Measurements from ENCODE around the gene RAI1.
"Not testable (repeated sequence)": the region's sequence is repeated elsewhere in the genome, so short reads cannot be mapped to it uniquely, and the experiment has no call there.

RAI1 gene

DNA sequence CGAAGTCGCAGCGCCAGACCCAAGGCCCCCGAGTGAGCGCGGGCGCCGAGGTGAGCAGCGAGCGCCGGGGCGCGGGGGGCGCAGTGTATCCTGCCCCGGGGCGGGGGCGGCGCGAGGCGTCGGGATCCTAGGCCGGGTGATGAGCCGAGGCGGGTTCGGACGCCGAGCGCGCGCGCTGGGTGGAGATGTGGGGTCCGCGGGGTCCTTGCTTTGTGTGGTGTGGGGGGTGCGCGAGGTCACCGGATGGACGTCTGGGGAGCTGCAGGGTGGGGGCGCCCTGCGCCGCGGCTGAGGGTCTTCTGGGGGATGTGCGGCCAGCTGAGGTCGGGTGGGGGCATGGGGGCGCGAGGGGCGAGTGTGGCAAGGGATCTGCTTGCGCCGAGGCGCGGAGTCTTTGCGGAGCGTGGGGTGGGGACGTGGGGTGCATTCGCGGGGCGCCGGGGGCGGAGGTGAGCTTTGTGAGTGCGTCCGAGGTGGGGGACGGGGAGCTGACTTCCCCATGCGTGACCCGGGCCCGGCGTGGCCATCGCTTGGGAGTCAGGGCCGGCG is 560 bp downstream of the RAI1 start:
- DNase-seq (ENCODE audit: low read depth) = no peak

- peak; percentile 47 for DNase-seq (ENCODE audit: low read depth)
These were observed 1.1 kb downstream of the RAI1 start for GRCh38 chr17:17682293-17682736.

- peak; percentile 92 for DNase-seq (ENCODE audit: low read depth)
These were observed 1.8 kb downstream of the RAI1 start for GRCh38 chr17:17682737-17683680.

GRCh38 chr17:17683710-17684365 is 2.6 kb downstream of the RAI1 start:
- peak; percentile 56 for DNase-seq (ENCODE audit: low read depth)

DNA sequence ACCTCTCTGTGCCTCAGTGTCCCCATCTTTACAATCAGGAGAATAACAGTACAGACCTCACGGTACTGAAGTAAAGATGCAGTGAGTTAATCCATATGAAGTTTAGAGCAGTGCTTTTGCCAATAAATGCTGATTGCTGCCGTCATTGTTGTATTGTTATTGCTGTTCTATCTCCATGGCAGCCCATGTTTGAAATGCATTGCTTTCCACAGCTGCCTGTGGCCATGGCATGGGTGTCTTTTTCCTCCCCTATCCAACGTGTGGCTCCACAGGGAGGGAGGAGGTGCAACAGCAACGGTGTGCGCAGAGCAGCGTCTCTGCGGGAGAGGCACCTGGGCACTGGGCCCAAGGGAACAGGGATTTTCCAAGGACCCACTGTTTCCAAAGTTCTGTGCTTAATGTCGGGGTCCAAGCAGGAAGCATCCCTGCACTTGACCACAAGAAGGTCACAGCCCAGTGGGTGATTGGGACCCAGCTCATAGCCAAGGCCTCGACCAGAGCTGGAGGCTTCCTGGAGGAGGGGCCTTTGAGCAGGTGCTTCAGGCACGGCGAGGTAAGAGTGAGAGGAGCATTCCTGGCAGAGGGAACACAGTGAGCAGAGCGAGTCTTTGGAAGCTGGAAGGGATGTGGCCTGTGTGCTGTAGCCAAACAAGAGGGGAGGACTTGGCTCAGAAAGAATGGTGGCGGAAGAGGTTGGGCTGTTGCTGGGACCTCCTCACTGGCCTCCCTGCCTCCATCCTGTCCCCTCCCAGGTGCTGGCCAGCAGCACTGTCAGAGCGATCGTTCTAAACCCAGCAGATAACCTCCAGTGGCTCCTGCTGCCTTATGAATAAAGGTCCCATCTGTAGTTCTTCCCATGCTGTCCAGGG is 3.9 kb downstream of the RAI1 start:
- no peak for DNase-seq (ENCODE audit: low read depth)

DNA sequence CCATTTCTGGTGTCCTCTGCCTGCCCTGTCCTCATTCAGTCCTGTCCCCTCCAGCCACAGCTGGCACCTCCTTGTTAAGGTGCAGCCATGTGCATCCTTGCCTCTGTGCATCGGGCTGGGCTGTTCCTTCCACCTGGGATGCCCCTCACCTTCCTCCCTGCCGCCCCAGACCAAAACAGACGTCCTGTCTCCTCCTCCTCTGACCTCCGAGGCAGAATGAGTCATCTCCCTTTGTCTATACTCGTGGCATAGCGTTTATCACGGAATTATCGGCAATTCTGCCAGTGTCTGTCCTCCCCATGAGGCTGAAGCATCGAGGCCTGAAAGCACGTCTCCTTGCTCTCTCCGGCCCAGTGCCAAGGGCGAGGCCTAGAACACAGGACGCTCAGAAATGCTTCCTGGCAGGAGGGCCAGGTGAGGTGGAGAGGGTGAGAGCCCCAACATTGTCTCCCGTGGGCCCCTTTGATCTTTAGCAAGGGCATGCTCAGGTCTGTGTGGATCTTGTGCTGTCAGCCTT is 4.6 kb downstream of the RAI1 start:
- peak; percentile 72 for DNase-seq (ENCODE audit: low read depth)

- DNase-seq (ENCODE audit: low read depth) = no peak
These were observed 8.1 kb downstream of the RAI1 start for GRCh38 chr17:17689312-17689711.

DNA sequence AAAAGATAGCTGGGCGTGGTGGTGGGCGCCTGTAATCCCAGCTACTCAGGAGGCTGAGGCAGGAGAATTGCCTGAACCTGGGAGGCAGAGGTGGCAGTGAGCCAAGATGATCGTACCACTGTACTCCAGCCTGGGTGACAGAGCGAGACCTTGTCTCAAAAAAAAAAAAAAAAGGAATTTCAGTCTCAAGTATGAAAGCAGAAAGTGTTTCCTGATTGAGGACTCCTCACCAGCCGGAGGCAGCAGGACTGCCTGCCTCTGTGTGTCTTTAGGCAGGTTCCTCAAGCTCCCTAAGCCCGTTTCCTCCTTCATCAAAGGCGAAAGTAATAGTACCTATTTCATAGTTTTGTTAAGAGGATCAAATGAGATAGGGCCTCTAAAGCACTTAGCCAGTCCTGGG is 9.0 kb downstream of the RAI1 start:
- not testable (repeated sequence) for DNase-seq (ENCODE audit: low read depth)

GRCh38 chr17:17691468-17692263 is 10.4 kb downstream of the RAI1 start:
- DNase-seq (ENCODE audit: low read depth) = no peak

DNA sequence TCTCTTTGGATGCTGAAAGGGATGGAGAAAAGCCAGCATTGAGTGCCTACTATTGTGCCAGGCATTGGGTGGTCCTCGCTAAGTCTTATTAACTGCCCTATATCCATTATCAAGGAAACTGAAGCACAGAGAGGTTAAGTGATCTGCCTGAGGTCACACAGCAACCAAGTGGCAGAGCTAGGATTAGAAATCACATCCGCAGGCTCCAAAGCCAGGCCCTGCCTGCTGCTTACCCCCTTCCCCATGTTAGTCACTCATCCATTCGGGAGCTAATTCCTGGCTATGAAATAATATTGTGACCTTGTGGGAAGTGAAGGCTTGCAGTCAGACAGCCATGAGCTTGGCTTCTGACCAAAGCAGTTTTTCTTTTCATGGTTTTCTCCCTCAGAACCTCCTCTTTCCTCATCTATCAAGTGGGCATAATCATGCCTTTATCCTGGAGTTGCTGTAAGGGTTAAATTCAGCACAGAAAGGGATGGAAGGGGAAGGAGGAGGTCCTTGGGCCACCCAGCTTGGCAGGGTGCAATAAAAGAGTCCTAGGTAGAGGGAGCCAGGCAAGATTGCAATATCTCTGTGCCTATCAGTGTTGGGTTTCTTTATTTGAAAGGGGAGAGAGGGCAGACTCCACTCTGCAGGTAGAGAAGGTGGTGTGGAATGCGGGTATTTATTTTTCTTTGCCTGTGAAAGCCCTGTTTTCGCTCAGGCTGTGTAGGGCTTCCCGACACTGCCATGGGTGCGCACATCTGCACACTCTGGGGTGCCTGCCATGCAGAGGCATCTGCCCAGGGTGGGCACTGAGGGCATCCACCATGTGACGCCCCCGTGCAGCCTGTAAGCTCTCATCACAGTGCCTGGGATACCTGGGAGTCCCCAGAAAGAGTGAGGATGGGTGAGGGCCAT is 11.3 kb downstream of the RAI1 start:
- DNase-seq (ENCODE audit: low read depth) = peak; percentile 53

DNA sequence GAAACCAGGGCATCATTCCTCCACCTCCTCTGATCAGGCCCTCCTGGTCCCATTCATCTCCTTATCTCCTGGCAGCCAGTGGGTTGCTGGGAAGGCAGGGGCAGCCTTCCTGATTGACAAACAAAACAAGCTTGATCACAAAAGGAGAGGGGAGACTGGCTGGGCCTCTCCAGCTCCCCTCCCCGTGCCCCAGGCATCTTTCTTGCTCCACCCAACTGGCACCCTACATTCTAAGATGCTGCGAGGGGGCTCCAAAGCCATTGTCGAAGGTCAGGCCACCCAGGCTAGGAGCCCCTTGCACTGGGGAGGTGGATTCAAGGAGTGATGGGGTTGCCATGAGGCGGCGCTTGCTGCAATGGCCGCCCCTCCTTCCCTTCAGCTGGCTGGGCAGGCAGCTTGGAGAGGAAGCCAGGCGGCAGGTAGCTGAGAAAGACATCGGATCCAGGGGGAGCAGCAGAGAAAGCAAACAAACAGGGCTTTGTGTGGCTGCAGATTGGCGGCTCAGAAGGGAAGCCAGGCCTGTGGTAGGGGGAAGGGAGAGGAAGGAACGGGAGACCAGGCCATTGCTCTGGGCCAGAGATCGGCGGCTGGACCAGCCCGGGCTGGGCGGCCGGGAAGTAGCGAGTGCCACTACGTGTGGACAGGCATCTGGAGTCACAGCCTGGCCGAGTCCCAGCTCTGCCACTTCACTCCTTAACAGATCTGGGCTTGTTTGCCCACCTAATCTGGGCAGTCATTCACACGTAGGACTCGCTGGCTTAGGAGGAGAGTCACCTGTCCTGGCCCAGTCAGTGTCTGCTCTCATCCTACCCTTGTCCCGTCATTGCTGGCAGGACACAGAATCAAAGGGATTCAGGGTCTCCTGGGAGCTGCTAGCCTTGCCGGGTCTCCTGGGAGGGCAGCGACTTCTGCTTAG is 12.3 kb downstream of the RAI1 start:
- no peak for DNase-seq (ENCODE audit: low read depth)

- peak; percentile 64 for DNase-seq (ENCODE audit: low read depth)
These were observed 13.2 kb downstream of the RAI1 start for GRCh38 chr17:17694169-17695081.

GRCh38 chr17:17696085-17696484 is 14.8 kb downstream of the RAI1 start:
- DNase-seq (ENCODE audit: low read depth) = no peak

DNA sequence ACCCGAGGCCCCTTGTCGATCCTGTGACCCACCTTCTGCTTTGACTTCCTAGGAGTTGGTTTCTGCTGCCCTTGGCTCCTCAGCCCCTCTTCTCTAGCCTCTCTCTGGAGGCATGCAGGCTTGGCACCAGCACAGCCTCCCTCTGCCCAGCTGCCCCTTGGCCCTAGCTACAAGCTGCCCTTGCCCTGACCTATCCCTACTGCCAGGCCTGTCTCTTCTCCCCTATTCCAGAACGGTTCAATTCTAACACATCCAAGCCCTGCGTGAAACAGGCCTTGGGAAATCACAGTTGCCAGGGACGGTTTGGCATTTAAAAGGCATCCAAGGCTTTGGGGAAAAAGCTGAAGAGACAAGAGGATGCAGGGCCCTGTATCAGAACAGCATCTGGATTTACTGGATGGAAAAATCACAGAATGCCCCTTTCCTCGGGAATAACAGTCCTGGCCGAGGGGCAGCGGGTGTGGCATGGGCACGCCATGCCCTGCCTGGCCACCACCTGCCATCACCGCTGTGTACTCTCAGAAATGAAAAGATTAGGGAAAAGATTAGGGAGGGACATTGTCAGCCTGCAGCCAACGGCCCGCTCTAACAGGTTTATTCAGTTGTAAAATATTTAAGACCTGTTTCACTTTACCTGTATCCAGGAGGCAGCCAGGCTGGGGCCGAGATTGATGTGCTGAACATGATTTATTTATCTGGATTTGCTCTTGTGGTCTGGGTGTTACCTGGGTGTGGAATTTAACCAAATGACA is 15.8 kb downstream of the RAI1 start:
- no peak for DNase-seq (ENCODE audit: low read depth)

- DNase-seq (ENCODE audit: low read depth) = no peak
These were observed 17.1 kb downstream of the RAI1 start for GRCh38 chr17:17698371-17698770.

DNA sequence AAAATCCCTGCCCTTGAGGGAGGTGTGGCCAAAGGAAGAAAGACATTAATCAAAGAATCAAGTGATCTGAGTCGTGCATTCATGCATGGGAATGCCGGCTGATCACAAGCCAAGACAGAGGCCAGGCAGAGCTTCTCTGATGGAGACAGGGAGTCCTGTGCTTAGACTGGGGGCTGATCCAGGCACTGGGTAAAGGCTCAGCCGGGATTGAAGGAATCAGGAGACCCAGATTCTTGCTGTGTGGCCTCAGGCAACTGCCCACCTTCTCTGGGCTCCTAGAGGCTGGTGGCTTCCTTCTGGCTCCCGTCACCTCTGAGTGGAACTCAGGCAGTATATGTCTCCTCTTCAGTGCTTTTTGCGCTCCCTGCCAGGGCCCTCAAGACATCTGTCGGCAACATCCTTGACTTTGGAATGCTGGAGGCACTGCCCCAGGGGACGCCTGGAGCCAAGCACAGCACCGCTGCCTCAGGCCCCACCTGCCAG is 17.7 kb downstream of the RAI1 start:
- DNase-seq (ENCODE audit: low read depth) = peak; percentile 74

DNA sequence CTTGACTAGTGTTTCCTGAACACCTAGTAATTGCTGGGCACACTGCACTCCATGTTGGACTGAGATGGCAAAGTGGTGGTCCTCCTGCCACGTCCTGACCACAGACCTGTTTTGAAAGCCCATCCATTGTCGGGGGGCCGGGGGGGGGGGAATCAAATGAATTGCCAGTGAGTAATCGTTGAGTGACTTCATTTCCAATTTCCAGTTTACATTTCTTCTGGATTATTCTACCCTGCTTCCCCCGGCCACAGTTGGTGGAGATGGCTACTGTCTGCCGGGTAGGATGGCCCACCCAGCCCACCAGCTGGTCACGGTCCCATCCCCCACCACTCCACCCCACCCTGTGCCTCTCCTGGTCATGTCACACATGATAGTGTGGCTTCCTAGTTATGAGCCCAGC is 18.2 kb downstream of the RAI1 start:
- DNase-seq (ENCODE audit: low read depth) = no peak
